Tibial nerve (tissue), 4 donors: ENCODE data around the gene RNF4.

ENCODE experiments used
- EP300 ChIP-seq, 2 donors: sonication (generic); formaldehyde crosslinking; IDR thresholded peaks; one replicate each; pipeline ENCODE4 v1.6.1; 2017; ENCODE audit warnings: antibody characterized with exemption in 2 of 2, mild to moderate bottlenecking in 1 of 2
- POLR2A ChIP-seq, 2 donors: fragments of 450-650 bp; IDR thresholded peaks; one replicate each; pipeline ENCODE4 v1.6.1; 2017; ENCODE audit warnings: antibody characterized with exemption in 2 of 2, mild to moderate bottlenecking in 2 of 2, moderate library complexity in 2 of 2
- TF ChIP-seq, protein P1 (sequence below), 5 experiments: fragments of 200-600 bp in 3 of 5; fragments of 450-650 bp in 2 of 5; sonication (generic) in 3 of 5; IDR thresholded peaks; one replicate each; pipeline ENCODE4 v1.5.1; 2016 to 2019; ENCODE audit warnings: antibody characterized with exemption in 5 of 5, mild to moderate bottlenecking in 3 of 5, moderate library complexity in 2 of 5

DNA sequence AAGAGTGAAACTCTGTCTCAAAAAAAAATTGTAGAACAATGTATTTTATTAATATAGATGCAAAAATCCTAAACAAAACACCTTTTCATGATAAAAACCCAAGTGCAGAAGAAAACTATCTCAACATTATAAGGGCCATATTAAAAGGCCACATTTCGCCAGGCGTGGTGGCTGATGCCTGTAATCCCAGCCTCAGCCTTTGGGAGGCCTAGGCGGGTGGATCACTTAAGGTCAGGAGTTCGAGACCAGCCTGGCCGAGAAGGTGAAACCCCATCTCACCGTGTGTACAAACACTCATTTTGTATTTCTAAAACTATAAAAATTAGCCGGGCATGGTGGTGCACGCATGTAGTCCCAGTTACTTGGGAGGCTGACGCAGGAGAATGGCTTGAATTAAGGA lies 57.7 kb downstream of the RNF4 start:
- no peak for TF ChIP-seq POLR2A (IDR thresholded peaks at IDR 0.05)
- TF ChIP-seq, protein P1, sequence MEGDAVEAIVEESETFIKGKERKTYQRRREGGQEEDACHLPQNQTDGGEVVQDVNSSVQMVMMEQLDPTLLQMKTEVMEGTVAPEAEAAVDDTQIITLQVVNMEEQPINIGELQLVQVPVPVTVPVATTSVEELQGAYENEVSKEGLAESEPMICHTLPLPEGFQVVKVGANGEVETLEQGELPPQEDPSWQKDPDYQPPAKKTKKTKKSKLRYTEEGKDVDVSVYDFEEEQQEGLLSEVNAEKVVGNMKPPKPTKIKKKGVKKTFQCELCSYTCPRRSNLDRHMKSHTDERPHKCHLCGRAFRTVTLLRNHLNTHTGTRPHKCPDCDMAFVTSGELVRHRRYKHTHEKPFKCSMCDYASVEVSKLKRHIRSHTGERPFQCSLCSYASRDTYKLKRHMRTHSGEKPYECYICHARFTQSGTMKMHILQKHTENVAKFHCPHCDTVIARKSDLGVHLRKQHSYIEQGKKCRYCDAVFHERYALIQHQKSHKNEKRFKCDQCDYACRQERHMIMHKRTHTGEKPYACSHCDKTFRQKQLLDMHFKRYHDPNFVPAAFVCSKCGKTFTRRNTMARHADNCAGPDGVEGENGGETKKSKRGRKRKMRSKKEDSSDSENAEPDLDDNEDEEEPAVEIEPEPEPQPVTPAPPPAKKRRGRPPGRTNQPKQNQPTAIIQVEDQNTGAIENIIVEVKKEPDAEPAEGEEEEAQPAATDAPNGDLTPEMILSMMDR (IDR thresholded peaks at IDR 0.05): no peak
- TF ChIP-seq EP300 (IDR thresholded peaks at IDR 0.05): no peak
